Upper lobe of left lung (tissue), 4 donors: ENCODE data around the gene CPEB4.

Experiments used
- EP300 ChIP-seq, 4 donors: sonication (generic); formaldehyde crosslinking; IDR thresholded peaks; one replicate each; pipeline ENCODE4 v1.5.1; 2017; ENCODE audit warnings: antibody characterized with exemption in 4 of 4, control low read depth in 2 of 4
- POLR2A ChIP-seq, 4 donors: fragments of 450-650 bp; IDR thresholded peaks; one replicate each; pipeline ENCODE4 v1.5.1; 2016 to 2017; ENCODE audit warnings: antibody characterized with exemption in 4 of 4, mild to moderate bottlenecking in 2 of 4
- TF ChIP-seq, protein P1 (sequence below), 6 experiments: fragments of 450-650 bp in 4 of 6; fragments of 200-600 bp in 2 of 6; sonication (generic) in 2 of 6; IDR thresholded peaks; one replicate each; pipeline ENCODE4 v1.5.1; 2016 to 2019; ENCODE audit warnings: antibody characterized with exemption in 6 of 6

DNA sequence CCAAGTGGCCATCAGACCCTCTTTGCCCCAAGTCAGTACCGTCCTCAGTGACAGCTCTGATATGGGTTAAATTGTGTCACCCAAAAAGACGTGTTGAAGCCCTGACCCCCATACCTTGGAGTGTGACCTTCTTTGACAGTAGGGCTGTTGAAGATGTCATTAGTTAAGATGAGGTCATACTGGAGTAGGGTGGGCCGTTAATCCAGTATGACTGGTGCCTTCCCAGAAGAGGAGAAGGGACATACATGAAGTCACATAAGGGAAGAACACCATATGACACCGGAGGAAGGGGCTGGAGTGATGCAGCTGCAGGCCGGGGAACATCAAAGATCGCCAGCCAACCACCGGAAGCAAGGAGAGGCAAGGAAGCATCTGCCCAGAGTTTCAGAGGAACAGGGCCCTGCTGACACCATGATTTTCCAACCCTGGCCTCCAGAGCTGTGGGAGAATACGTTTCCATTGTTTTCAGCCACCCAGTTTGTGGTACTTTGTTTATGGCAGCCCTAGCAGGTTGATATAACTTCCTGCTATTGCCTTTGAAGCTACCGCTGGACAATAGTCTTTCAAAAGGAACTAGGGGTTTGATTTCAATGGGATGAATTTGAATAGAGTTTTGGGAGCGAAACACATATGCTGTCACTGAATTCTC is 36.4 kb upstream of the CPEB4 start:
- TF ChIP-seq, protein P1, sequence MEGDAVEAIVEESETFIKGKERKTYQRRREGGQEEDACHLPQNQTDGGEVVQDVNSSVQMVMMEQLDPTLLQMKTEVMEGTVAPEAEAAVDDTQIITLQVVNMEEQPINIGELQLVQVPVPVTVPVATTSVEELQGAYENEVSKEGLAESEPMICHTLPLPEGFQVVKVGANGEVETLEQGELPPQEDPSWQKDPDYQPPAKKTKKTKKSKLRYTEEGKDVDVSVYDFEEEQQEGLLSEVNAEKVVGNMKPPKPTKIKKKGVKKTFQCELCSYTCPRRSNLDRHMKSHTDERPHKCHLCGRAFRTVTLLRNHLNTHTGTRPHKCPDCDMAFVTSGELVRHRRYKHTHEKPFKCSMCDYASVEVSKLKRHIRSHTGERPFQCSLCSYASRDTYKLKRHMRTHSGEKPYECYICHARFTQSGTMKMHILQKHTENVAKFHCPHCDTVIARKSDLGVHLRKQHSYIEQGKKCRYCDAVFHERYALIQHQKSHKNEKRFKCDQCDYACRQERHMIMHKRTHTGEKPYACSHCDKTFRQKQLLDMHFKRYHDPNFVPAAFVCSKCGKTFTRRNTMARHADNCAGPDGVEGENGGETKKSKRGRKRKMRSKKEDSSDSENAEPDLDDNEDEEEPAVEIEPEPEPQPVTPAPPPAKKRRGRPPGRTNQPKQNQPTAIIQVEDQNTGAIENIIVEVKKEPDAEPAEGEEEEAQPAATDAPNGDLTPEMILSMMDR (IDR thresholded peaks at IDR 0.05): no peak
- peak in 3 of 4 donors; percentile 36 to 59 (median 55) for TF ChIP-seq EP300 (IDR thresholded peaks at IDR 0.05)
- TF ChIP-seq POLR2A (IDR thresholded peaks at IDR 0.05): no peak
